HG02798 (cell line): ENCODE results near the gene FAM120A.

Experiments used
- ATAC-seq: cut with Tn5 transposase; IDR thresholded peaks from one replicate; pipeline ENCODE4 v1.9.1; 2021; ENCODE audit warnings: mild to moderate bottlenecking; ENCODE audit not compliant: unreplicated experiment, poor library complexity

FAM120A gene

GRCh38 chr9:93541581-93542349 lies 90.3 kb downstream of the FAM120A start:
- no peak for ATAC-seq

GRCh38 chr9:93543117-93543516 lies 91.6 kb downstream of the FAM120A start:
- no peak for ATAC-seq

GRCh38 chr9:93546356-93546755 lies 94.9 kb downstream of the FAM120A start:
- ATAC-seq = no peak

- ATAC-seq = no peak
Measured at GRCh38 chr9:93549611-93550010, 98.1 kb downstream of the FAM120A start.

GRCh38 chr9:93552923-93553322 lies 101.4 kb downstream of the FAM120A start:
- ATAC-seq = no peak

GRCh38 chr9:93555370-93555769 lies 103.9 kb downstream of the FAM120A start:
- ATAC-seq = no peak

- no peak for ATAC-seq
Measured at GRCh38 chr9:93557366-93558137, 106.1 kb downstream of the FAM120A start.

- ATAC-seq = no peak
Measured at GRCh38 chr9:93558503-93558902, 107.0 kb downstream of the FAM120A start.

- ATAC-seq = no peak
Measured at GRCh38 chr9:93560991-93561390, 109.5 kb downstream of the FAM120A start.

- no peak for ATAC-seq
Measured at GRCh38 chr9:93562157-93562556, 110.7 kb downstream of the FAM120A start.

- ATAC-seq = no peak
Measured at GRCh38 chr9:93565089-93565488, 113.6 kb downstream of the FAM120A start.

- ATAC-seq = peak; percentile 96
Measured at GRCh38 chr9:93566408-93567270, 115.2 kb downstream of the FAM120A start.

GRCh38 chr9:93567271-93567959 lies 115.9 kb downstream of the FAM120A start:
- ATAC-seq = no peak

- no peak for ATAC-seq
Measured at GRCh38 chr9:93568169-93568568, 116.7 kb downstream of the FAM120A start.

- ATAC-seq = no peak
Measured at GRCh38 chr9:93569621-93570174, 118.2 kb downstream of the FAM120A start.

GRCh38 chr9:93572221-93572620 lies 120.7 kb downstream of the FAM120A start:
- no peak for ATAC-seq

GRCh38 chr9:93572636-93573515 lies 121.4 kb downstream of the FAM120A start:
- ATAC-seq = no peak

GRCh38 chr9:93573516-93573828 lies 122.0 kb downstream of the FAM120A start:
- ATAC-seq = no peak
